Activated CD8-positive, alpha-beta T cell treated with anti-CD3 and anti-CD28 coated beads for 36 hours (primary cell): Measurements from ENCODE around the gene DNASE2. TPM values are rescaled to one million over a fixed set of nuclear protein-coding genes. Genes with fewer than 3 reads are reported as not detected.

Experiments
- ATAC-seq: fragments of 200-7000 bp; cut with Tn5 transposase; one replicate; pipeline ENCODE4 v1.10.0; 2021; ENCODE audit warnings: mild to moderate bottlenecking, moderate library complexity
- CTCF ChIA-PET: fragments of 350-600 bp; sonication (Branson Sonifier 250); formaldehyde crosslinking; loops from one replicate; lab custom pipeline; 2021; ENCODE audit warnings: antibody characterized with exemption; lab: Charles Lee
- POLR2A ChIA-PET: fragments of 350-600 bp; sonication (Branson Sonifier 250); formaldehyde crosslinking; loops from one replicate; lab custom pipeline; 2021; ENCODE audit warnings: antibody characterized with exemption; lab: Charles Lee
- DNase-seq: peaks from one replicate; pipeline ENCODE4 v3.0.0-alpha.2; 2020
- H3K27ac Mint-ChIP-seq: one replicate; pipeline ENCODE4 v1.8.0; 2021; ENCODE audit warnings: mild to moderate bottlenecking, mixed read lengths
- H3K27me3 Mint-ChIP-seq: one replicate; pipeline ENCODE4 v1.8.0; 2021; ENCODE audit warnings: mixed read lengths
- H3K36me3 Mint-ChIP-seq: one replicate; pipeline ENCODE4 v1.8.0; 2021; ENCODE audit warnings: low read depth, mixed read lengths
- H3K4me1 Mint-ChIP-seq: one replicate; pipeline ENCODE4 v1.8.0; 2021; ENCODE audit warnings: low read depth, mixed read lengths
- H3K4me3 Mint-ChIP-seq: one replicate; pipeline ENCODE4 v1.8.0; 2021; ENCODE audit warnings: mild to moderate bottlenecking, moderate library complexity, mixed read lengths
- H3K9me3 Mint-ChIP-seq: one replicate; pipeline ENCODE4 v1.8.0; 2021; ENCODE audit warnings: mixed read lengths
- CTCF ChIP-seq: fragments of 200-600 bp; IDR thresholded peaks from one replicate; pipeline ENCODE4 v1.8.0; 2022; ENCODE audit warnings: antibody characterized with exemption, mild to moderate bottlenecking
- intact Hi-C: fragments of 100-400 bp; cut with micrococcal nuclease; formaldehyde crosslinking; loops from one replicate; pipeline ENCODE4 v1.10.0; 2022
- total RNA-seq, 2 experiments: library from RNA; stranded (reverse); gene quantifications; one replicate each; pipeline ENCODE4 v1.2.3, GENCODE V29; 2021

The DNASE2 gene, protein sequence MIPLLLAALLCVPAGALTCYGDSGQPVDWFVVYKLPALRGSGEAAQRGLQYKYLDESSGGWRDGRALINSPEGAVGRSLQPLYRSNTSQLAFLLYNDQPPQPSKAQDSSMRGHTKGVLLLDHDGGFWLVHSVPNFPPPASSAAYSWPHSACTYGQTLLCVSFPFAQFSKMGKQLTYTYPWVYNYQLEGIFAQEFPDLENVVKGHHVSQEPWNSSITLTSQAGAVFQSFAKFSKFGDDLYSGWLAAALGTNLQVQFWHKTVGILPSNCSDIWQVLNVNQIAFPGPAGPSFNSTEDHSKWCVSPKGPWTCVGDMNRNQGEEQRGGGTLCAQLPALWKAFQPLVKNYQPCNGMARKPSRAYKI
- total RNA-seq = 10 to 100 TPM; 22.3 to 26.1 TPM

DNA sequence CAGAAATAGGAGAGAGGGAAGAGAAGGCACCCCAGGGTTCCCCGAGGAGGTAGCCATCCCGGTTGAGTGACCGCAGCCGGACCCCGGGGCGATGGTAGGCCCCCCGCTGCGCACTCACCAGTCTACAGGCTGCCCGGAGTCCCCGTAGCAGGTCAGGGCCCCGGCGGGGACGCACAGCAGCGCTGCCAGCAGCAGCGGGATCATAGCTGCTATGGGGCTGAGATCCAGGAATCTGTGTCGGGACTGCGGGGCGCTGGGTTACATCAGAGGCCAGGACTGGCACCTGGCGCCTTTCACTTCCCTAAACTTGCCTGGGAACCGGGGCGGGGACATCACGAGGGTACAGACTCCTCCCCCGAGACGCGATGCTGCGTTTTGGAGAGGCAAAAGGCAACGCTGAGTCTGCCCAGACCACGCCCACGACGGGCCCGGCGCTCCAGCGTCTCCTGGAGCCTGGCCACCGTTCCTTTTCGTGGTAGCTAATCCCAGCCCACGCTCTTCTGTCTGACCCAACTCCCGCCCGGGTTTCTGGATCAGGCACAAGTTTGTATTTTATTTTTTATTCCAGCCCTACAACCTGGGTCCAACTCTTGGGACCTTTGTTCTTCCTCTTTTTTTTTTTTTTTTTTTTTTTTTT lies at the start of gene DNASE2:
TSS of gene DNASE2 (minus strand) at position 278 of the 637 bp plus-strand sequence. CDS start at position 204, 74 bp downstream.
- ChIA-PET POLR2A (interaction anchor here (1.1 to 2.6 kb wide), 4 partner anchors 8 to 58 kb away, joined by 3 to 9 read pairs (median 4); partner anchors contain the start of gene CALR), CTCF (interaction anchor here (0.8 to 9.0 kb wide), 11 partner anchors 9 to 124 kb away, joined by 3 to 67 read pairs (median 5); partner anchors contain the start of gene GCDH)
- Mint-ChIP-seq H3K27me3 (no peaks in the 10 kb centered on the region), H3K4me3 (peak within 1 kb of the TSS; percentile 90), H3K27ac (peak within 1 kb of the TSS; percentile 88), H3K4me1 (peaks cover 16% of the 10 kb centered on the region), H3K36me3 (peaks cover 6% of the 10 kb centered on the region), H3K9me3 (peaks cover 7% of the 10 kb centered on the region)
- intact Hi-C loops = loop anchor here (10.0 kb wide), 1 partner anchor 54 kb away; the partner anchor contains the start of genes CALR and FARSA
- no peak for TF ChIP-seq CTCF
- ATAC-seq (peak; percentile 73), DNase-seq (peak; percentile 96)

GRCh38 chr19:12930002-12930645 lies 48.9 kb upstream of the DNASE2 start:
- DNase-seq = no peak
- ChIA-PET CTCF (interaction anchor here (0.8 to 1.3 kb wide), 4 partner anchors 33 to 93 kb away, joined by 3 to 4 read pairs (median 3); no protein-coding TSS in a partner anchor), POLR2A (interaction anchor here (0.7 to 6.4 kb wide), 5 partner anchors 10 to 39 kb away, joined by 3 to 39 read pairs (median 4); partner anchors contain the start of genes GCDH and SYCE2)
- Mint-ChIP-seq H3K36me3 (peaks cover 55% of the 10 kb centered on the region), H3K4me3 (no peak overlapping the region), H3K4me1 (peaks cover 25% of the 10 kb centered on the region), H3K27me3 (no peaks in the 10 kb centered on the region), H3K27ac (no peak overlapping the region), H3K9me3 (no peaks in the 10 kb centered on the region)
- no peak for TF ChIP-seq CTCF
- no peak for ATAC-seq
- intact Hi-C loops = loop anchor here (10.0 kb wide), 1 partner anchor 45 kb away; the partner anchor contains the start of genes DNASE2 and KLF1

- POLR2A ChIA-PET = interaction anchor here (0.7 to 1.6 kb wide), 2 partner anchors 8 to 13 kb away, joined by 3 to 8 read pairs; no protein-coding TSS in a partner anchor
- H3K36me3 Mint-ChIP-seq = peaks cover 60% of the 10 kb centered on the region
- no peak for TF ChIP-seq CTCF
Measured at GRCh38 chr19:12924621-12925310, 43.5 kb upstream of the DNASE2 start.

GRCh38 chr19:12922959-12923358 lies 41.7 kb upstream of the DNASE2 start:
- POLR2A ChIA-PET = interaction anchor here (5.4 kb wide), 1 partner anchor 8 kb away, joined by 39 read pairs; the partner anchor contains the start of gene FARSA
- Mint-ChIP-seq H3K4me3 (no peak overlapping the region), H3K36me3 (peaks cover 51% of the 10 kb centered on the region), H3K9me3 (no peaks in the 10 kb centered on the region), H3K27ac (no peak overlapping the region), H3K27me3 (no peaks in the 10 kb centered on the region), H3K4me1 (peaks cover 13% of the 10 kb centered on the region)
- DNase-seq = no peak
- CTCF ChIA-PET = no interaction called here
- intact Hi-C loops = no loop called here
- TF ChIP-seq CTCF = no peak
- no peak for ATAC-seq

More at GRCh38 chr19:12924621-12925310, 43.5 kb upstream of the DNASE2 start:
- Mint-ChIP-seq H3K9me3 (no peaks in the 10 kb centered on the region), H3K27me3 (no peaks in the 10 kb centered on the region), H3K4me3 (no peak overlapping the region), H3K27ac (no peak overlapping the region), H3K4me1 (peaks cover 3% of the 10 kb centered on the region)
- DNase-seq (no peak), ATAC-seq (no peak)
- intact Hi-C loops = no loop called here
- CTCF ChIA-PET = interaction anchor here (1.8 kb wide), 1 partner anchor 41 kb away, joined by 5 read pairs; no protein-coding TSS in a partner anchor
